Lower leg skin (tissue), 3 donors: Measurements from ENCODE around the gene ZC3H14.

Experiments
- CTCF ChIP-seq, 3 donors: fragments of 450-650 bp; IDR thresholded peaks; one replicate each; pipeline ENCODE4 v1.5.1; 2016; ENCODE audit warnings: antibody characterized with exemption in 3 of 3, mild to moderate bottlenecking in 3 of 3, moderate library complexity in 2 of 3
- POLR2A ChIP-seq, 2 donors: fragments of 450-650 bp; IDR thresholded peaks; one replicate each; pipeline ENCODE4 v1.6.1; 2016 to 2017; ENCODE audit warnings: antibody characterized with exemption in 2 of 2, mild to moderate bottlenecking in 1 of 2, moderate library complexity in 1 of 2

- TF ChIP-seq POLR2A (IDR thresholded peaks at IDR 0.05) (no peak), CTCF (IDR thresholded peaks at IDR 0.05) (no peak)
Observed at GRCh38 chr14:88562532-88562830, 356 bp upstream of the ZC3H14 start.
